Hepatic stellate cell (primary cell): ENCODE data around the gene NFKBIB.

Experiments
- DNase-seq: peaks from one replicate; pipeline ENCODE4 v3.0.0; 2011; ENCODE audit warnings: low spot score

NFKBIB gene

GRCh38 chr19:38958301-38958700 lies 58.5 kb downstream of the NFKBIB start:
- DNase-seq: no peak
